ENCODE measurements around the gene OR2A1.
"Not testable (repeated sequence)": the region's sequence is repeated elsewhere in the genome, so short reads cannot be mapped to it uniquely, and the experiment has no call there.

The OR2A1 gene

GRCh38 chr7:144321677-144322206 is 9.5 kb downstream of the OR2A1 start:
- not testable (repeated sequence) for DNase-seq (ENCODE audit: low read depth); H3K4me3 ChIP-seq (ENCODE audit: low read length)

- H3K4me3 ChIP-seq (ENCODE audit: low read length); DNase-seq (ENCODE audit: low read depth): not testable (repeated sequence)
These were observed 11.1 kb downstream of the OR2A1 start for GRCh38 chr7:144323359-144323758.

- DNase-seq (ENCODE audit: low read depth); H3K4me3 ChIP-seq (ENCODE audit: low read length): not testable (repeated sequence)
These were observed 13.6 kb downstream of the OR2A1 start for GRCh38 chr7:144325868-144326267.

- DNase-seq (ENCODE audit: low read depth); H3K4me3 ChIP-seq (ENCODE audit: low read length): not testable (repeated sequence)
These were observed 17.8 kb downstream of the OR2A1 start for GRCh38 chr7:144330044-144330443.

GRCh38 chr7:144331221-144331995 is 19.2 kb downstream of the OR2A1 start:
- not testable (repeated sequence) for H3K4me3 ChIP-seq (ENCODE audit: low read length); DNase-seq (ENCODE audit: low read depth)

GRCh38 chr7:144331996-144332288 is 19.7 kb downstream of the OR2A1 start:
- H3K4me3 ChIP-seq (ENCODE audit: low read length); DNase-seq (ENCODE audit: low read depth): not testable (repeated sequence)

GRCh38 chr7:144348625-144349024 is 36.4 kb downstream of the OR2A1 start:
- not testable (repeated sequence) for H3K4me3 ChIP-seq (ENCODE audit: low read length); DNase-seq (ENCODE audit: low read depth)

GRCh38 chr7:144351667-144352066 is 39.4 kb downstream of the OR2A1 start:
- not testable (repeated sequence) for H3K4me3 ChIP-seq (ENCODE audit: low read length); DNase-seq (ENCODE audit: low read depth)

- not testable (repeated sequence) for DNase-seq (ENCODE audit: low read depth); H3K4me3 ChIP-seq (ENCODE audit: low read length)
These were observed 43.1 kb downstream of the OR2A1 start, which contains the start of gene ARHGEF5 for GRCh38 chr7:144355176-144355822. TSS of gene ARHGEF5 (plus strand) at chr7:144355402. CDS start at chr7:144362670, 7,268 bp downstream.

- not testable (repeated sequence) for DNase-seq (ENCODE audit: low read depth); H3K4me3 ChIP-seq (ENCODE audit: low read length)
These were observed 44.0 kb downstream of the OR2A1 start for GRCh38 chr7:144356185-144356584.

GRCh38 chr7:144356860-144357259 is 44.6 kb downstream of the OR2A1 start:
- not testable (repeated sequence) for DNase-seq (ENCODE audit: low read depth); H3K4me3 ChIP-seq (ENCODE audit: low read length)

- DNase-seq (ENCODE audit: low read depth); H3K4me3 ChIP-seq (ENCODE audit: low read length): not testable (repeated sequence)
These were observed 49.8 kb downstream of the OR2A1 start for GRCh38 chr7:144362061-144362460.

GRCh38 chr7:144365523-144365922 is 53.3 kb downstream of the OR2A1 start:
- not testable (repeated sequence) for DNase-seq (ENCODE audit: low read depth); H3K4me3 ChIP-seq (ENCODE audit: low read length)

GRCh38 chr7:144367250-144367649 is 55.0 kb downstream of the OR2A1 start:
- not testable (repeated sequence) for DNase-seq (ENCODE audit: low read depth); H3K4me3 ChIP-seq (ENCODE audit: low read length)

- not testable (repeated sequence) for DNase-seq (ENCODE audit: low read depth); H3K4me3 ChIP-seq (ENCODE audit: low read length)
These were observed 57.0 kb downstream of the OR2A1 start for GRCh38 chr7:144369221-144369620.
